Prostate gland (tissue), 2 donors: ENCODE results near the gene MEF2B.

ENCODE experiments used
- POLR2A ChIP-seq: fragments of 450-650 bp; IDR thresholded peaks from one replicate; pipeline ENCODE4 v1.6.1; 2016; ENCODE audit warnings: antibody characterized with exemption, mild to moderate bottlenecking
- POLR2AphosphoS5 ChIP-seq: sonication (generic); formaldehyde crosslinking; IDR thresholded peaks from one replicate; pipeline ENCODE4 v1.6.1; 2017; ENCODE audit warnings: antibody characterized with exemption
- TF ChIP-seq, protein P1 (sequence below), 4 experiments: fragments of 200-600 bp in 2 of 4; fragments of 450-650 bp in 2 of 4; sonication (generic) in 2 of 4; IDR thresholded peaks; 1 replicate in 3 of 4; 2 replicates in 1 of 4; pipeline ENCODE4 v1.5.1; 2016 to 2019; ENCODE audit warnings: antibody characterized with exemption in 4 of 4, mild to moderate bottlenecking in 2 of 4, moderate library complexity in 2 of 4

DNA sequence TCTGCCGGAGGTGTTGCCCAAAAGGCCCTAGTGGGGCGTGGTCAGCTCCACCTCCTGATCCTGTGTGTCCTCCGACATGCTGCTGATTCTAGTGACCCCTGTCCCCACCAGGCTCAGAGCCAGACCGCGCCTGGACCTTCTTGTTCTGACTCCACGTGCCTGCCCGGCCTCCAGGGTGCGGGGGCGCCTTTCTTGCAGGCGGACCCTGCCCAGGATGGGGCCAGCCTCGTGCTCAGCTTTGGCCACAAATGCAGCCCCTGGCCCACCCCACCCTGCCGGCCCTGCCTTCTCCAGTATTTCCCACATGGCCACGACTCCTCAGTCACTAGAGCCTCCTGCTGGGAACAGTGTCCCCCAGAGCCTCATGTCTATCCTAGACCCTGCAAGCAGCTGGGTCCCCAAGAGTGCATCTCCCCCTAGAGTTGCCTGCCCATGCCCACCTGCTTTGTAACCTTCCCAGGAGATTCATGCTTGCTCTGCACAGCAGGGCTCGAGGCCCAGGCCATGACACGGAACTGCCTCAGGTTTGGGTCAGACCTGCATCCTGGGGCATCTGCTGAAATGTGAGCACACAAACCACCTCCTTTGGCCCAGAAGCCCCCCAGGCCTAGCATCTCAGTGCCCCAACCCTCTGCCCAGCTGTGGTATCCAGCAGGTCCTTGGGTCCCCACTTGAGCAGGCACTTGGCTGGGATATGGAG is 58.8 kb downstream of the MEF2B start:
- TF ChIP-seq POLR2AphosphoS5, result no peak
- TF ChIP-seq, protein P1, sequence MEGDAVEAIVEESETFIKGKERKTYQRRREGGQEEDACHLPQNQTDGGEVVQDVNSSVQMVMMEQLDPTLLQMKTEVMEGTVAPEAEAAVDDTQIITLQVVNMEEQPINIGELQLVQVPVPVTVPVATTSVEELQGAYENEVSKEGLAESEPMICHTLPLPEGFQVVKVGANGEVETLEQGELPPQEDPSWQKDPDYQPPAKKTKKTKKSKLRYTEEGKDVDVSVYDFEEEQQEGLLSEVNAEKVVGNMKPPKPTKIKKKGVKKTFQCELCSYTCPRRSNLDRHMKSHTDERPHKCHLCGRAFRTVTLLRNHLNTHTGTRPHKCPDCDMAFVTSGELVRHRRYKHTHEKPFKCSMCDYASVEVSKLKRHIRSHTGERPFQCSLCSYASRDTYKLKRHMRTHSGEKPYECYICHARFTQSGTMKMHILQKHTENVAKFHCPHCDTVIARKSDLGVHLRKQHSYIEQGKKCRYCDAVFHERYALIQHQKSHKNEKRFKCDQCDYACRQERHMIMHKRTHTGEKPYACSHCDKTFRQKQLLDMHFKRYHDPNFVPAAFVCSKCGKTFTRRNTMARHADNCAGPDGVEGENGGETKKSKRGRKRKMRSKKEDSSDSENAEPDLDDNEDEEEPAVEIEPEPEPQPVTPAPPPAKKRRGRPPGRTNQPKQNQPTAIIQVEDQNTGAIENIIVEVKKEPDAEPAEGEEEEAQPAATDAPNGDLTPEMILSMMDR (IDR thresholded peaks at IDR 0.05), result no peak
- no peak for TF ChIP-seq POLR2A
